ENCODE data around the gene AIP. TPM values are rescaled to one million over a fixed set of nuclear protein-coding genes. Genes with fewer than 3 reads are reported as not detected.

AIP gene
- total and polyA plus RNA-seq, 2 donors (not counting 3 experiments of a cell fraction or from before 2014, with no cell fraction given), result 46.3 to 114 TPM

GRCh38 chr11:67433536-67434394 is 49.1 kb upstream of the AIP start:
- FAIRE-seq (no peak), DNase-seq (ENCODE audit: low read depth, low spot score) (no peak)
- no peaks in the 10 kb centered on the region for H4K20me1 ChIP-seq (replicated peaks; ENCODE audit: control insufficient read depth, extremely low read depth, insufficient read depth, low read length)
- H3K9ac ChIP-seq (replicated peaks; ENCODE audit: extremely low read depth, insufficient read depth, low read length), result no peak overlapping the region
- no peaks in the 10 kb centered on the region for H3K9me3 ChIP-seq (replicated peaks; ENCODE audit: control insufficient read depth, insufficient read depth, low read length)
- intact Hi-C loops (cut with micrococcal nuclease) (no loop called here), dilution Hi-C loops (cut with MboI; ENCODE audit: extremely low pct_ligation_motif_present, low sequenced_read_pairs) (no loop called here)
- ChIA-PET CTCF (no interaction called here), POLR2A (no interaction called here)
- H3K27ac ChIP-seq (ENCODE audit: insufficient read depth, low read depth, low read length), result no peak overlapping the region
- H3K4me1 ChIP-seq (ENCODE audit: control insufficient read depth, extremely low read depth, insufficient read depth, low read length), result no peaks in the 10 kb centered on the region
- H2AFZ ChIP-seq (ENCODE audit: low read depth, low read length), result no peak overlapping the region
- peaks cover 0 to 35% of the 10 kb centered on the region in 2 experiments for H3K36me3 ChIP-seq (ENCODE audit: control insufficient read depth in 2 of 2, extremely low read depth in 1 of 2, insufficient read depth in 2 of 2, low read length in 2 of 2)
- H3K79me2 ChIP-seq (ENCODE audit: control insufficient read depth, insufficient read depth, low read length), result peaks cover 7% of the 10 kb centered on the region
- no peak overlapping the region for H3K4me2 ChIP-seq (ENCODE audit: insufficient read depth, low read length)
- H3K27me3 ChIP-seq (ENCODE audit: control insufficient read depth in 2 of 2, insufficient read depth in 2 of 2, low read length in 2 of 2), result no peaks in the 10 kb centered on the region
- TF ChIP-seq JUN (IDR thresholded peaks at IDR 0.05; ENCODE audit: borderline replicate concordance, insufficient read depth, insufficient read length, low read depth) (no peak), POLR2AphosphoS5 (IDR thresholded peaks at IDR 0.05; ENCODE audit: insufficient read depth, low read depth, low read length) (no peak), POLR2A (IDR thresholded peaks at IDR 0.05; ENCODE audit: low read depth, low read length) (no peak), MAX (IDR thresholded peaks at IDR 0.05; ENCODE audit: insufficient read depth, insufficient read length) (no peak), GATA2 (IDR thresholded peaks at IDR 0.05; ENCODE audit: insufficient read depth, insufficient read length, low read depth, low read length) (no peak), CTCF (IDR thresholded peaks at IDR 0.05; ENCODE audit: extremely low read depth in 1 of 2, insufficient read depth in 1 of 2, low read depth in 1 of 2, low read length in 2 of 2) (no peak), MYC (IDR thresholded peaks at IDR 0.05; ENCODE audit: low read depth, low read length) (no peak), FOS (IDR thresholded peaks at IDR 0.05; ENCODE audit: borderline replicate concordance, insufficient read depth, low read length) (no peak), EZH2 (IDR thresholded peaks at IDR 0.05; ENCODE audit: borderline replicate concordance, low read depth, low read length, severe bottlenecking) (no peak)
- no peak overlapping the region for H3K4me3 ChIP-seq (replicated peaks in 1 of 3; ENCODE audit: insufficient read depth in 1 of 3, low read depth in 1 of 3, low read length in 3 of 3)
- BruUV-seq (replicated peaks), result no TSS peak
- H3K9me1 ChIP-seq (replicated peaks; ENCODE audit: control insufficient read depth, extremely low read depth, insufficient read depth, low read length), result no peaks in the 10 kb centered on the region

Measured in endothelial cell of umbilical vein (primary cell).